ENCODE data around the gene PYGO2.
A peak's percentile ranks its signal among the peaks of the same experiment; 100 is the strongest.
"Not testable (repeated sequence)": the region's sequence is repeated elsewhere in the genome, so short reads cannot be mapped to it uniquely, and the experiment has no call there.

PYGO2 gene

DNA sequence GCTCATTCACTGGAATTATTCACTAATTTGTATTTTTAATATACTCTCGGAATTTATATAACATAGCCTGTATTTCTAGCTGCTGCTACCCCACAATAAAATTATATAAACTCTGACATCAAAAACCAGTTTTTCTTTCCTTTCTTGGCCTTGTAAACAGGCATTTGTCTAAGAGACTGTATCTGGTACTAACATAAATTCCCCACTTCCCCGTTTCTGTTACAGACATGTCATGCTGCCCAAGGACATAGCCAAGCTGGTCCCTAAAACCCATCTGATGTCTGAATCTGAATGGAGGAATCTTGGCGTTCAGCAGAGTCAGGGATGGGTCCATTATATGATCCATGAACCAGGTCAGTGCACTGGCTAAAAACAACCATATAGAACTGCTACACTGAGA, 16.2 kb upstream of the PYGO2 start:
- not testable (repeated sequence) for DNase-seq

GRCh38 chr1:154975409-154976059, 14.0 kb upstream of the PYGO2 start:
- DNase-seq, result peak; percentile 44

- peak; percentile 96 for DNase-seq
Measured at GRCh38 chr1:154974808-154975408, 13.3 kb upstream of the PYGO2 start.

DNA sequence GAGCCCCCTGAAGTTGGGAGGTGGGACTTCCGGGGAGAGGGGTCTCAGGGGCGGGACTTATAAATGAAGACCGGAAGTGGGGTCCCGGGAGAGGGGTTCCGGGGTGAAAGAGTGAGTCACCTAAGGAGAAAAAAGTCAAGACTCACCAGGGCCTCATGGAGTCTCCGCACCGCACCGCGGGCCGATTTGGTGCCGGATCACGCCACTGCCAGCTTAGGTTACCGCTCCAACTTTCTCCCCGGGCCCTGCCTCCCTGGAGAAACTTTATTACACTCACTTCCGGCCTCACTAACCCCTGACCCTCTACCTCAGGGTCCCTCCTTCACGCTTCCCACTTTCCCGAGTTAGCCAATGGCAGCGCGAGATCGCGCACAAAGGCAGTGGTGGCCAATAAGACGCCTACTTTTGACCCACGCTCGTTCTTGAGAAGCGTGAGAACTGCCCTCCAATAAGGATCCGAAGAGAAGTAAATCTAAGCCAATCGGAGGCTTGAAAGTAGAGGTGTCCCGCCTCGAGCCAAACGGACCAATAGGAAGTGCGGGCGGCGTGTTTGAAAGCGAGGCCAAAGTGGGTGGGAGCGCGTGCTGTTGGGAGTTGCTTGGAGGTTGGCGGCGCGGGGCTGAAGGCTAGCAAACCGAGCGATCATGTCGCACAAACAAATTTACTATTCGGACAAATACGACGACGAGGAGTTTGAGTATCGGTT, 12.7 kb upstream of the PYGO2 start, which contains the start of gene CKS1B:
TSS of gene CKS1B (plus strand) at position 580 of the 706 bp plus-strand sequence. CDS start at position 645, 65 bp downstream.
- peak; percentile 100 for DNase-seq

- DNase-seq, result peak; percentile 98
Measured at GRCh38 chr1:154973344-154974101, 11.9 kb upstream of the PYGO2 start.

DNA sequence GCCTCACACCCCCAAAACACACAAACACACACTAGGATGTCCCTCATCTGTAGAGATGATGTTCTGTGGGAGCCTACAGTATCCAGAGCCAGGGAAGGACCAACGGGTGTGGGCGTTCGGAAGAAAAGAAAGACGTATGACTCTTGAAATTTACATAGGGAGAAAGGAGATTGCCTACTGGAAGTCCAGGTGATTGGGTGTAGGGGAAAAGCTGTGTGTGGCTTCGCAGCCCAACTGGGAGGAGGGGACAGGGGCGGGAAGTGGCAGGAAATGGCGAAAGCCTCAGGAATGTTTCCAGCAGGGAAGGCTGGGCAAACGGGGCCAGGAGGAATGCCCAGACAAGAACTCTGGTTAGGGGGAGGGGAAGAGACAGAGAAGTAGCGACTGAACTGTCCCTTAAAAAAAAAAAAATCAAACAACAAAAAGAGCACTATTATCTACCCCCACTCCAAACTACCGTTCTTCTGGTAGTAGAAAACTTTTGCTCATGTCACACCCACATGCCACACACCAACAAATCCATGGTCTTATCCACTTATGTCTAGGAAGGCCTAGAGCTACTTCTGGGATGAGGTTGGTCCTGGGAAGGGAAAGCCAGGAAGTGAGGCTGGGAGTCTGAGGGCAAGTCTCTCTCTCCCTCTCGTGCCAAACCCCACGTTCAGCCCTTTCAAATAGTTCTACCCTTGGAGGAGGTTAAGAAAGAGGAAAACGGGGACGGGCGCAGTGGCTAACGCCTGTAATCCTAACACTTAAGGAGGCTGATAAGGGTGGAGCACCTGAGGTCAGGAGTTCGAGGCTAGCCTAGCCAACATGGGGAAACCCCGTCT, 11.1 kb upstream of the PYGO2 start:
- peak; percentile 99 for DNase-seq

DNA sequence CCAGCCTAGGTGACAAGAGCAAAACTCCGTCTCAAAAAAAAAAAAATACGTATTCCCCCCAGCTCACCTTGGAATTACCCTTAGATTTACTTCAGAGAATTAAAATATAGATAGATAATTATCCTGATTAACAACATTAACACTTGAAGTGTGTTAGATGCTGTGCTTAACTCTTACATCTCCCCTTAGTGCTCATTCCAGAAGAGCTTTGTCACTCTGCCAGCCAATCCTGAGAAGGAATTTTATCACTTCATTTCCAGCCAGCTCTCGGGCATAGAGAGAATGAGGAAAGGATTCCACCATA, 10.6 kb upstream of the PYGO2 start:
- no peak for DNase-seq

DNA sequence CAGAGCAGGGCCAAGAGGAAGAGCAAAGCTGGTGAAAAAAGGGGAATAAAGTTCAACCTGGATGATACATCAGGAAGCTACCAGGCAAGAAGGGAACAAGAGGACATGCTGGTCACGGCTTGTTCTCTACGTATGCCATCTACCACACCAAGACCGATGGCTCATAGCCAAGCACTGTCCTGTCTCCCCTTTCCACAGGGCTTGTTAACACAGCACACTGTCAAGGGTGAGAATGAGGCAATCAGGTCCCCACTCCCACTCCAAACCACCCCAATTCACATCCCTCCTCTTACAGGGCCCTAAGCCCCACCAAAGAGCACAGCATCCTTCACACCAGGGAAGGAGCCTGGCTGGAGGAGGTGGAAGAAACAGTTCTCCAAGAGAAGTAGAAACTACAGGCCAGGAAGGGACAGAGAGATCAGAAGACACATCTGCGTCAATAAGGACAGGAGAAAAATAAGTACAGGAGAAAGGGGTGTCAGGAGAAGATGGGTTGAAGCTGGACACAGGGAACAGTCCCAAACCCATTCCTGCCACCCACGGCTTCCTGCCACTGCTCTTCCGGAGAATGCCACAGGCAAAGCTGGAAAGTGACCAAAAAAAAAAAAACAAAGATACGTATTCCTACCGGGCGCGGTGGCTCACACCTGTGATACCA, 9.9 kb upstream of the PYGO2 start:
- DNase-seq, result no peak

DNA sequence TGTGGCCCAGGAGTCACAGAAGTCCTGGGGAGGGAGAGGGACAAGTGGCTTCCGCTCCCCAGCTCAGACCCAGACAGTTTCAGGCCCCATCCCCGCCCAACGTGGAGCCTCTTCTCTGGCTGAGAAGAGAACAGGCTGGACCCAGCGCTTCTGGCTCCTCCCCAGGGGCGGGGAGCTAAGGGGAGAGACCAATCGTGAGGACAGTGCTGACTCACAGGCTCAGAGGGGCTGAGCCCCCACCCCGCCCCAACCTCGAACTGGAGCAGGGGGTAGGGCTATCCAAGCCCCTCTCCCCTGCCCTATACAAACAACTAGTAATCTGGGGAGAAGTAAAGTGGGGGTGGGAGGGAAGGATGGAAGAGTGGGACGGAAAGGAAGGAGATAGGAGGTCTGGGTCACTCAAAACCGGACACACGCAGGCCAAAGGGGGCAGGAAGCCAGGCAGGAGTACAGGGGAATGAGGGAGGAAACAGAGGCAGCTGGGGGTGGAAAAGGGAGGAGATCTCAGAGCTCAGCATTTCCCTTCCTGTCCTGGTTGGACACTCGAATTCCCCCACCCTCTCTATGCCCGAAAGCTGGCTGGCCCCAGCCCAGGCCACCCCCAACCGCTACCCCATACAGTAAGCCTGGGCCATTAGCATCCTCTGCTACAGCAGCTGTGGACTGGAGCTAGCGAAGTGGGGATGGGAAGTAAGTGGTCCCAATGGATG, 9.2 kb upstream of the PYGO2 start, which contains the start of gene SHC1:
TSS of gene SHC1 (minus strand) at position 117 of the 710 bp plus-strand sequence. CDS start 221 bp downstream, outside the sequence.
- DNase-seq, result peak; percentile 96

- DNase-seq, result no peak
Measured at GRCh38 chr1:154969860-154970452, 8.4 kb upstream of the PYGO2 start.

GRCh38 chr1:154969246-154969645, 7.7 kb upstream of the PYGO2 start:
- DNase-seq, result no peak

DNA sequence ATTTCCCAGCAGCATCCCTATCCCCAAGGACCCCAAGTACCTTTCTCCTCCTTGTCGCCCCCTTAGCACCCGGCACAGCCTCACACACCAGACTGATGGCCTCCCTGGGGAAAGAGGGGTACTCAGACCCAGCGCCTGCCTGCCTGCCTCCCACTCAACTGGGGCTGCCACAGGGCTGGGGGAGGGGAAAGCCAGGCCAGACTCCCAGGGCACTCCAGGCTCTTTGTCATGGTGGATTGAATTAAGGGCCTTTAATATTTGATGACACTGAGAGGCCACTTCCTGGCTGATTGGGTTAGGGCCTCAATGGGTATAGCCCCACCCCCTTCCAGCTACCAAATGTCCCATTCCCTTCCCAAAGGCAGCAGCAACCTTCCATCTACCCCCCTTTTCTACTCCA, 7.1 kb upstream of the PYGO2 start:
- no peak for DNase-seq

DNA sequence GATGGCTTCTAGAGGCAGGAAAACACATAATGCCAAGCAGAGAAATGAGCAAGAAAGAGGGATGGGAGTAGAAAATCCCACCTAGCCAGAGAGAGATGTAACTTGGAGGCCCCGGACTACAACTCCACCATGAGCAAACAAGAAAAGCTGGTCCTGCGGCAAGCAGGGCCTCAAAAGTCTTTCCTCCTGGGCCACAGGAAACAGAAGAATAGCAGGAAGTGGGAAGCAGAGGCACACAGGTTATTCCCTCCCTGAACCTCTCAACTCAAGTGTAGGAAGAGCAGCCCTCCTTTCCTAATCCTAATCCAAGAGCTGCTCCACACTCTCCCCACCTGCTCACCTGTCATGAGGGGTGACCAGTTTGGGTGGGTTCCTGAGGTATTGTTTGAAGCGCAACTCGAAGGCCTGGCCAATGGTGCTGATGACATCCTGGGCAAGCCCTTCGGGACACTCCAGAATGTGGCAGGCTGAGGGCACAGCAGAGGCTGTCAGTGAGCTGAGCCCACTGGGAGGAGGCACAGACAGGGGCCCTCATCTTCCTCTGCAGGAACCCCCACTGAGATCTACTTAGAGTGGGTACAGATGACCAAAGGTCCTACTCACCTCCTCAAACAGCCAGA, 5.9 kb upstream of the PYGO2 start:
- no peak for DNase-seq

GRCh38 chr1:154966111-154966510, 4.5 kb upstream of the PYGO2 start:
- DNase-seq, result no peak

DNA sequence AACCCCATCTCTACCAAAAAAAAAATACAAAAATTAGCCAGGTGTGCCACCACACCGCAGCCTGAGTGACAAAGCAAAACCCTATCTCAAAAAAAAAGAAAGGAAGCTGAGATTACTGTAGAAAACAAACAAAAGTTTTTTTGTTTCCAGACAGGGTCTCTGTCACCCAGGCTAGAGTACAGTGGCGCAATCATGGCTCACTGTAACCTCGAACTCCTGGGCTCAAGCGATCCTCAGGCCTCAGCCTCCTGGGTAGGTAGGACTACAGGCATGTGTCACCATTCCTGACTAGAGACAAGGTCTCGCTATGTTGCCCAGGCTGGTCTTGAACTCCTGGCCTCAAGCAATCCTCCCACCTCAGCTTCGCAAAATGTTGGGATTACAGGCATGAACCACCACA, 2.8 kb upstream of the PYGO2 start:
- no peak for DNase-seq

DNA sequence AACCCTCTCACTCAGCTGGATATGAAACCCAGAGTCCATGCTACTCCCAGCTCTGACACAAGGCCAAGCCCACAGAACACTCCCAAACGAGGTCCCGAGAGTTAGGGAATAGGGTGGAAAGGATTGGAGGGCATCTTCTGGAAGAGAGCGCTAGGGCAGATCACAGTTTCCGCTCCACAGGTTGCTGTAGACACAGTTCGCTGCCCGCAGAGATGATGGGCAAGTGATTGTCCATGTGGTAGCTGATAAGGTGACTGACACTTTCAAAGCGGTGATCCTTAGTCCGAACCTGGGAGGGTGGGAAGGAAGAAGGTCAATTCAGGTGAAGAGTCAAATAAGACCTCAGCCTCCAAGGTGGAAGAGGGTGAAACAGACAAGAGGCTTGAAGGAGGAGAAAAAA, 2.1 kb upstream of the PYGO2 start:
- no peak for DNase-seq

DNA sequence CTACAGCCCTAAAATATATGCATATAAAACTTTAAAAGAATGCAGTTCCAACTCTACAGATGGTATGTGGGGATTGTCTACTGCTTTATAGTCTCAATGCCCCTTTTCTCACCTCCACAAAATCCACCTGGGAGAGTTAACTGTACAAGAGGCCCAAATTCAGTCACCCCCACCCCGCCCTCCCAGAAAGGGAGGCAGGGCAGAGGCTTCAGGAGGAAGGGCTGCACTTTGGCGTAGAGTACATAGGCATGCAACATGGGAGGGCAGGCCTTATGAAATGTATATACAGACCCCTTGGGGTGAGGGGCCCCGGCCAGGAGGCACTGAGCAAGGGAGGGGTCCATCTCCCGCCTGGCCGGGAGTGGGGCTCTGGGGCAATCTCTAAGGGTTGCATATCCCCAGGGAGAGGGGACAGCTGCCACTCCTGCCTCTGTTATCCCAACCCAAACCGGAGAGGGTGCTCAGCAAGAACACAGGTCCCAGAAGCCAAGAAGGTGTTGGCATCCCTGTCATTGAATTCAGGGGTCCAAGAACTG, 1.3 kb upstream of the PYGO2 start:
- no peak for DNase-seq

GRCh38 chr1:154962156-154962749, 671 bp upstream of the PYGO2 start:
- peak; percentile 23 for DNase-seq

DNA sequence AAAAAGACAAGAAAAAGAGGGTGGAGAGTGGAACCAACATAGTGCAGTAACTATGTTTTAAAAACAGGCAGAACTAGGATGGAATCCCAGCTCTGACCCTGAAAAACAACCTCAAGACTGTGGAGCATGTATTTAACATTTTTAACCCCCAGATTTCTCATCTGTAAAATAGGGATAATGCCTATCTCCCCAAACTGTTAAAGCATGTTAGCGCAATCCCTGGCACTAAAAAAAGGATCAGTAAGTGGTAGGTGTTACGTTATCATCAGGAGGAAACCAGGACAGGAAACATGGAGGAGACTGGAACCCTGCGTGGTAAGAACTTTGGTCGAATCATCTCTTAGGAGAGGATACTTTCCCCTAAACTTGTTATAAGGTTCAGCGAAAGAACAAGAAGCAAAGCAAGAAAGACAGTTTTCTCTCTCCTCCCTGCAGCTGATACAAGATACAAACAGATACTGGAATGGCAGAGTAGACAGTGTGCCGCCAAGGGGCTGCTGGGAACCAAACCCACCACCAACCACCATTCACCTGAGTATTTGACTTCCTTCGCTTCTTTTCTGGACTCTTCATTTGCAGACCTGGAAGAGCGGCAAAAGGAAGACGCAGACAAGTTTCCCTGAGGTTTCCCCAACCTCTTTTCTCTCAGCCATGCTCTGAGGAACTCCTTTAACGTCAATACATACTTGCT, 991 bp downstream of the PYGO2 start:
- DNase-seq, result no peak
